GM19324 (cell line): ENCODE measurements around the gene PCP2.

Source experiments
- ATAC-seq: cut with Tn5 transposase; IDR thresholded peaks from one replicate; pipeline ENCODE4 v1.9.1; 2021; ENCODE audit warnings: mild to moderate bottlenecking, moderate library complexity; ENCODE audit not compliant: unreplicated experiment, low FRiP score

PCP2 gene

DNA sequence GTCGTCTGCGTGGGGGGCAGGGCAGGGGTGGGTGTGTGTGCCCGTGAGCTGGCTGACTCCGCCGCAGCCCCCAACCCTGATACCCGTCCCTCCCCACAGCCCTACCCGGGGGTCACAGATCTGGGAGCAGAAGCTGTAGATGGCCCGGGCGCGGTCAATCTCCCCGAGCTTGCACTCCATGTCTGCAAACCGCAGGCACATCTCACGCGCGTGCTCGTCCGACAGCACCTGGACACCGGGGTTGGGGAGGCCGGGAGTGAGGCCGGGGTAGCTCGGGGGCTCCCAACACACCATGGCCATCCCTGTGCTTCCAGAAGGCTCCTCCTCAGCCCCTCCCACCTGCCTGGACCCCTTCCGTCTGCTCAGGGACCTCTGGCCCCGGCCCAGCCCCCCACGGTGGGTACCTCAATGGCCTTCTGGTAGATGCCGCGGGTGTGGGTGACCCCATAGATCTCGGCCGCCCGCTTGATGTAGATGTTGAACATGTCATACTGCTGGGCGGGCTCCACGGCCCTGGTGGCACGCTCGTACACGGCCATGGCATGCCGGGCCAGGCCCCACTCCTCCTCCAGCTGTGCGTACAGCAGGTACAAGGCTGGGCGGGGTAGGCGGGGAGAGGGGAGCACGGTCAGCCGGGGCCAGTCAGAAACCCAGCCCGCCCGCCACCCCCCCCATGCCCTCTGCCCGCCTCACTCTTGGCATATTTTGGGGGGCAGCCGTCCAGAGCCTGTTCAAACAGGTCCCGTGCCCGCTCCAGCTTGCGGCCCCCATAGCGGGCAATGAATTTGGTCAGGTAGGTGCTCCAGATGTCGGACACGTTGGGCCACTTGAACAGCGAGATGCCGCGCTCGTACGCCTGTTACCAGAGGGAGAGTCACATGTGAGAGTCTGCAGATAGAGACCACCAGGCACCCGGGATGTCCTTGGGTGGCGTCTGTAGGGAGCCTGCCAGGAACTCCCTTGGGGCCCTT is 12.8 kb downstream of the PCP2 start:
- no peak for ATAC-seq

DNA sequence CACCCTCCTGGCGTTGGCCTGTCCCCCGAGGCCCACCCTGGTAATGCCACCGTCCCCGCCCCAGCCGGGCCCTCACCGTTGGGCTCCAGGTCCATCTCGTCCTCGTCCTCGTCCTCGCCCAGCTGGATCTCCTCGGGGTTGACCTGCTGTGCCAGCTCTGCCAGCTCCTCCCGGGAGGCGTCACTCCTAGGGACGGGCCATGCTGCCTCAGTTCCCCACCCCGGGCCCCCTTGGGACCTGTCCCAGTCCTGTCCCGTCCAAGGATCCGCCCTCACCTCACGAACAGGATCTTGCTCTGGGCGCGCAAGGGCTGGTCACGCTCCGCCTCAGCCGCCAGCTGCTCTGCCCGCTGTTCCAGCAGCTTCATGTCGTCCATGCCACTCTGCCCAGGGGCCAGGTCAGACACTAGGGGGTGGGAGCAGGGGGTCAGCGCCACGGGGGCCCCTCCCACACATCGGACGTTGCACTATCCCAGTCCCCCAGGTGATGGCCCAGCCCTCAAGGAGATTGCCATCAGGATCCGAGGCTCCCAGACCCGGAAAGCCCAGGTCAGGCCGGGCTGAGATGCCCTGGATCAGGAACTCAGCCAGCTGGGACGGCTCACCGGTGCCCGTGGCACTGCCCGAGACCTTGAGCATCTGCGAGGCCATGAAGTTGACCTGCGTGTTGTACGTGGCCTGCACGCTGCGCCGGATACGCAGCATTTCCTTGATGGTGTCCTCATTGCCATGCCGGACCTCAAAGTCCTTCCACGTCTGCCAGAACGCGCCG is 13.7 kb downstream of the PCP2 start:
- ATAC-seq = no peak

DNA sequence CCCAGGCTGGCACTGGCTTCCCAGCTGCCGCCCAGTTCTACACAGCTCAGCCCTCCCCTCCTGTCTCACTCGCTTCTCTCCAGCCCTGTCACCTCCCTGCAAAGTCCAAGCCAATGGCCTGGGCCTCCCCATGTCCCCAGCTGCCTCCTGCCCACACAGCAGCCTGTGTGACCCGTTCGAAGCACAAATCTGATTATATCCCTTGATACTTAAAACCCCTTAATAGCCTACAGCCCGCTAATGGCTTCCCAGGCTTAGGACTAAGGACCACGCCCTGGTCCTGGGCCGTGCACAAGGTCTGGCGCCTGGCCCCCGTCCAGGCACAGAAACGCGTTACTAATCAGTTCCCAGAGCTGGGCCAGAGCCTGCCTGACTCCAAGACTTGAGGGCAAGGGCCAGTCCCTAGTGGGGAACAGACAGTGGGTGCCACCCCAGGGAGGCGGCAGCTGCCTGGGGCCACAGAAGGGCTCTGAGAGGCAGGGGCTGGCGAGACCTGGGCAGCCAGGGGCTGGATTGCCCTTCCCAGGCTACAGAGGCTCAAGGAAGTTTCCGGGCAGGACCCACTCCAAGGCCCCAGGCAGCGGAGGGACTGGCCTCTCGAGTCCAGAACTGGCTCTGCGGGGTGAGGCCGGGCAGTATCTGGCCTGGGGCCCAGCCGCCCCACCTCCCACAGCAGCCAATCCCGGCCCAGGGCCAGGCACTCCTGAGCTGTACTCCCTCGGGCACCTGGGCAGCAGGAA is 14.6 kb downstream of the PCP2 start:
- ATAC-seq = no peak

DNA sequence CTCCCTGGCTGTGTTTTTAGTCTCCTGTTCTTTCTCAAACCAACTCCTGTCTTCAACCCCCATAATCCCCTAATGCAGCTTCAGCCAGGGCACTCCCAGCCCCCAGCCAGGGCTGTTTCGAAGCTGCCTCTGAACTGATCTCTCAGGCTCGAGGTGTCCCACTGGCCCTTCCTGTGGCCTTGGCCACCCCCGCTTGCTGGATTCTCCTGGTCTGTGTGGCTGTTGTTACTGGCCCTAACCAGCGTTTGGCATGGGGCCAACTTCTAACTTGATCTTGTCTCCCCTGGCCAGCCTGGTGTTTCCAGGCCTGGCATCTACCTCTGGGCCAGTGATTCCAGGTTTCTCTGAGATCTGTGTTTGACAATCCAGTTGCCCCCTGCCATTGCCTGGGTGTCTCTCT is 15.2 kb downstream of the PCP2 start:
- ATAC-seq = no peak

DNA sequence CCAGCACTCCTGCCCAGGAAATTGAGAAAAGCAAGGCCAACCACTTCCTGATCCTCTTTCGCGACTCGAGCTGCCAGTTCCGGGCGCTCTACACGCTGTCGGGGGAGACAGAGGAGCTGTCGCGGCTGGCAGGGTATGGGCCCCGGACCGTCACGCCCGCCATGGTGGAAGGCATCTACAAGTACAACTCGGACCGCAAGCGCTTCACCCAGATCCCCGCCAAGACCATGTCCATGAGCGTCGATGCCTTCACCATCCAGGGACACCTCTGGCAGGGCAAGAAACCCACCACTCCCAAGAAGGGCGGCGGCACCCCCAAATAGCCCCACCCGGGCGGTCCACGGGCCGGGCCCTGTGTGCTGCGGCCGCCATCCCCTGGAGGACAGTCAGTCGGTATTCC is 15.8 kb downstream of the PCP2 start:
- no peak for ATAC-seq

DNA sequence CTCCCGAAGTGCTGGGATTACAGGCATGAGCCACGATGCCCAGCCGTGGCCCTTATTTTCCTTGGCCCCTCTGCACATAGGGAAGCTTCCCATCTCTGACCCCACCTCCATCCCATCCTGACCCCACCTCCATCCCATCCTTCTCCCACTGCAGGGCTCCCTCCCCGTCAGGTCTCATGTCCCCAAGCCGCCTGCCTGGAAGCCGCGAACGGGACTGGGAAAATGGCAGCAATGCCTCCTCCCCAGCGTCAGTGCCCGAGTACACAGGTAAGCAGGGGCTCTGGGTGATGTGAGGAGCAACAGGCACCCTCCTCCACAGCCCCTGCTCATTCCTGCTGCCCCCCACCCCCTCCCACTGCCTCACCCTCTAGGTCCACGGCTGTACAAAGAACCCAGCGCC is 16.3 kb downstream of the PCP2 start:
- ATAC-seq = no peak

DNA sequence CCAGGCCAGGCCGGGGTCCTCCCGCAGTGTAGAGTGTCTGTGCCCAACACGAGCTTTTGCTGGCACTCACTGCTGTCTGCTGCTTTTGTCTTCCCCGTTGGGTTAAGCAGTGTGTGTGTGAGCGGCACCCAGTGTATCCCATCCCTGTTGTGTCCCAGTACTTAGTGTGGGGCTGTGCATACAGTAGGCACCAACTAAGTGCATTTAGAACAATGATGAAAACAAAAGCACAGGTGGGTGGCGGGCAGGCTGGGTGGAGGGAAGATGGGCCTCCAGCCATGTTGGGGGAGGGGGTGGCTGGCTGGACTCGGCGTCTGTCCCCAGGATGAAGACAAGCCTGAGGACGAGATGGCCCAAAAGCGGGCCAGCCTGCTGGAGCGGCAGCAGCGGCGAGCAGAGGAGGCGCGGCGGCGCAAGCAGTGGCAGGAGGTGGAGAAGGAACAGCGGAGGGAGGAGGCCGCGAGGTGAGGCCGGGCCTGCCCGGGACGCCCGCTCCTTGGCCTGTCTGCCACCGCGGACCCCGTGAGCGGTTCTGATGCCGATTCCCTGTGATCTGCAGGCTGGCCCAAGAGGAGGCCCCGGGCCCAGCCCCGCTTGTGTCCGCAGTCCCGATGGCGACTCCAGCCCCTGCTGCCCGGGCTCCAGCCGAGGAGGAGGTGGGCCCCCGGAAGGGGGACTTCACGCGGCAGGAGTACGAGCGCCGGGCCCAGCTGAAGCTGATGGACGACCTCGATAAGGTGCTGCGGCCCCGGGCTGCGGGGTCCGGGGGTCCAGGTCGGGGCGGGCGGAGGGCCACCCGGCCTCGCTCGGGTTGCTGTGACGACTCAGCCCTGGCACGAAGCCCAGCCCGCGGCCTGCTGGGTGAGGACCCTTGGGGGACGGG is 18.4 kb downstream of the PCP2 start:
- ATAC-seq = no peak

DNA sequence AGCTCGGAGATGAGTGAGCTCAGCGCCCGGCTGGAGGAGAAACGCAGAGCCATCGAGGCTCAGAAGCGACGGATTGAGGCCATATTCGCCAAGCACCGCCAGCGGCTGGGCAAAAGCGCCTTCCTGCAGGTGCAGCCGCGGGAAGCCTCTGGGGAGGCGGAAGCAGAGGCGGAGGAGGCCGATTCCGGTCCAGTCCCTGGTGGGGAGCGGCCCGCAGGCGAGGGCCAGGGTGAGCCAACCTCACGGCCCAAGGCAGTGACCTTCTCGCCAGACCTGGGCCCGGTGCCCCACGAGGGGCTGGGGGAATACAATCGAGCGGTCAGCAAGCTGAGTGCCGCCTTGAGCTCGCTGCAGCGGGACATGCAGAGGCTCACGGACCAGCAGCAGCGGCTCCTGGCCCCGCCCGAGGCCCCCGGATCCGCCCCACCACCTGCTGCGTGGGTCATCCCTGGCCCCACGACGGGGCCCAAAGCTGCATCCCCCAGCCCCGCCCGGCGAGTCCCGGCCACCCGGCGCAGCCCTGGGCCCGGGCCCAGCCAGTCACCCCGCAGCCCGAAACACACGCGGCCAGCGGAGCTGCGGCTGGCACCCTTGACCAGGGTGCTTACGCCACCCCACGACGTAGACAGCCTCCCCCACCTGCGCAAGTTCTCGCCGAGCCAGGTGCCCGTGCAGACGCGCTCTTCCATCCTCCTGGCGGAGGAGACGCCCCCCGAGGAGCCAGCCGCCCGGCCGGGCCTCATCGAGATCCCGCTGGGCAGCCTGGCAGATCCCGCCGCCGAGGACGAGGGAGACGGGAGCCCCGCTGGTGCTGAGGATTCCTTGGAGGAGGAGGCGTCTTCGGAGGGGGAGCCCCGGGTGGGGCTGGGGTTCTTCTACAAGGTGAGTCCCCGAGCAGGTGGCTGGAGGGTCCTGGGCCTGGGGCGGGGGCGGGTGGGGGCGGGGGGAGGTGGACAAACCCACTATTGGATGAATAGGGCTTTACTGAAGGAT is 20.9 kb downstream of the PCP2 start:
- ATAC-seq = no peak

DNA sequence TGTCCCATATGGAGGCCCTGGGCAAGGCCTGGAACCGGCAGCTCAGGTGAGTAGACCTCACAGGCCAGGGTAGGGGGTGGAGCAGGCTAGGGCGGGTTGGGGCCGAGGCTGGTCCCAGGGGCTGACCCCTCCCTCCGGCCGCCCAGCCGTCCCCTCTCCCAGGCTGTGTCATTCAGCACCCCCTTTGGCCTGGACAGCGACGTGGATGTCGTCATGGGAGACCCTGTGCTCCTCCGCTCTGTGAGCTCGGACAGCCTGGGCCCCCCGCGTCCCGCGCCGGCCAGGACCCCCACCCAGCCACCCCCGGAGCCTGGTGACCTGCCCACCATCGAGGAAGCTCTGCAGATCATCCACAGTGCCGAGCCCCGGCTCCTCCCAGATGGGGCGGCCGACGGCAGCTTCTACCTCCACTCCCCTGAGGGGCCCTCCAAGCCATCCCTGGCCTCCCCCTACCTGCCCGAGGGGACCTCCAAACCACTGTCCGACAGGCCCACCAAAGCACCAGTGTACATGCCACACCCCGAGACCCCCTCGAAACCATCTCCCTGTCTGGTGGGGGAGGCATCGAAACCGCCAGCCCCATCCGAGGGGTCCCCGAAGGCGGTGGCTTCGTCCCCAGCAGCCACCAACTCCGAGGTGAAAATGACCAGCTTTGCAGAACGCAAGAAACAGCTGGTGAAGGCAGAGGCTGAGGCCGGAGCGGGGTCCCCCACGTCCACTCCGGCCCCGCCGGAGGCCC is 21.8 kb downstream of the PCP2 start:
- no peak for ATAC-seq

DNA sequence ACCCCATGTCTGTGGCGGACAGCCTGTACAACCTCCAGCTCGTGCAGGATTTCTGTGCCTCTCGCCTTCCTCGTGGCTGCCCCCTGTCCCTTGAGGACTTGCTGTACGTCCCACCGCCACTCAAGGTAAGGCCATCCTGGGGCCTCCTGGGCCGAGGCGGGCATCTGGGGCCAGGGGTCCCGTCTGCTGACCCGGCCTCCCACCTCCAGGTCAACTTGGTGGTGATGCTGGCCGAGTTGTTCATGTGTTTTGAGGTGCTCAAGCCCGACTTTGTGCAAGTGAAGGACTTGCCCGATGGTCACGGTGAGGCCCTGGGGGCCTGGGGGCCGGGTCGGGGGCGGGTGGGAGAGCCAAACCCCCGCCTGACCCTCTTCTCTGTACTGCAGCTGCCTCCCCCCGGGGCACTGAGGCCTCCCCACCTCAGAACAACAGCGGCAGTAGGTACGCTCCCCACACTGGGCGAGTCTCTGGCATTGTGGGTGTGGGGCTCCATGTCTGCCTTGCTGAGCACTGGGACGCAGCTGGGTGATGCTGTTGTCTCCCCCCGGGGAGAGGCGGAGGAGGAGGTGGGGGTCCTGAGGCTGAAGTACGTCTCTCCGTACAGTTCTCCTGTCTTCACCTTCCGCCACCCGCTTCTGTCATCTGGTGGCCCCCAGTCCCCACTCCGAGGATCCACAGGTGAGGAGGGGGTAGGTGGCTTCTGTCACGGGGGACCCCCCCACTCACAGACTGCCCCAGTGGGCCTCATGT is 22.9 kb downstream of the PCP2 start:
- no peak for ATAC-seq

DNA sequence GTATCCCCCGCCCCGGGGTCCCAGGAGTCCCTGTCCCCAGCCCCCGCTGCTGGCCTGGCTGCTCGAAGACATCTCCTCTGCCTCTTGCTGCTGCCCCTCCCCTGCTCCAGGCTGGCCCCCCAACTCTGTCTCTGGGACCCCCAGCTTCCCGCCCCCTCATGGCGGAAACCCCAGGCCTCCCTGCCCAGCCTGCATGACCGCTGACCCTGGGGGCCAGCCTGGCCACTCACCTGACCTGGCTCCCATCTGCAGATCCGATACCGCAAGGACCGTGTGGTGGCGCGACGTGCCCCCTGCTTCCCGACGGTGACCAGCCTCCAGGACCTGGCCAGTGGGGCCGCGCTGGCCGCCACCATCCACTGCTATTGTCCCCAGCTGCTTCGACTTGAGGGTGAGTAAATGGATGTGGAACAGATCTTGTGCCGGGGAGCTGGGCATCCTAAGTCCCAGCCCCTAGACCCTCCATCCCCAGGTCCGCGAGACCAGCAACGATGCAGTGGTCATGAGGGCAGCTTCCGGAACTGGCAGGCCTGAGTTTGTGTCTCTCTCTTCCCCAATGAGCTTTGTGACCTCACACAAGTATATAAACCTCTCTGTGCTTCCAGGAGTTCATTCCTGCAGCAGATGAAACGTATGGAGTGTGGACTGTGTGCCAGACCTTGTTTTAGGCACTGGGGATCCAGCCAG is 25.5 kb downstream of the PCP2 start:
- ATAC-seq = no peak

DNA sequence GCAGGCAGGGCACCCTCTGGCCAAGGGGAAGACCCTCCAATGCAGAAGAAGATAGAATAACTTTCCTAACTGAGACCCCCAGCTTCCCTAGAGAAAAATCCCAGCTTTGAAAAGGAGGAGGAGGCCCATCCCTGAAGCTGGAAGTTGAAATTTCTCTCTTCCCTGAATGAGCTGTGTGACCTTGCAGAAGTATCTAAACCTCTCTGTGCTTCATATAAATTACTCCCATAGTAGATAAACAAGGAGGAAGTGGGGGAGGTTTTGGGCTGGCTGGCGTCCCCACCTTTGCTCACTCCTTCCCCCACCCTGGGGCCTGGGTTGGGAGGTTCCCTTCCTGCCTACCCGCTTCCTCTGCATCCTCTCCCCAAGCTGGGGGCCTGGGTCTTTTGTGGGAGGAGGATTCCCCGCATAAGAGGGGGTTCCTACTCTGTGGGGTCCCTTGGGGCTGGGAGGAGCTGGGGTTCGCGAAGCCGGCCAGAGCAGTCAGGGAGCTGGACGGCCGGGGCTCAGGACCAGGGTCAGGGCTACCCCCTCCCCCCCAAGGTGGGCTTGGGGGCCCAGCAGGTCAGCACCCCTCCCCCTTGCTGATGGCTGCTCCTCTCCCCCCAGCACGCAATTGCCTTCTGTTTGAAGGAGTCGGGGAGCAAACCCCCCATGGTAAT is 26.2 kb downstream of the PCP2 start:
- ATAC-seq = no peak

DNA sequence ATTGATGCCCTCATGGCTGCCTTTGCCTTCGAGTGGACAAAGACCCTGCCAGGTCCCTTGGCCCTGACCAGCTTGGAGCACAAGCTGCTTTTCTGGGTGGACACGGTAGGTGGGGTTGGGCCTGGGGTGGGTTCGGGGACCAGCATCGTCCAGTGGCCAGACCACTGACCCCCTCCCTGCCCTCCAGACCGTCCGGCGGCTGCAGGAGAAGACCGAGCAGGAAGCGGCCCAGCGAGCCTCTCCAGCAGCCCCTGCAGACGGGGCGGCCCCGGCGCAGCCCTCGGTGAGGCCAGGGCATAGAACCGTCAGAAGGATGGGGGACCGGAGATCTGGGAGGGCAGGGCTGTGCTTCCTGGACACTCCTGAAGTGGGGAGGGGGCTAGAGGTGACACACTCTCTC is 27.2 kb downstream of the PCP2 start:
- no peak for ATAC-seq

DNA sequence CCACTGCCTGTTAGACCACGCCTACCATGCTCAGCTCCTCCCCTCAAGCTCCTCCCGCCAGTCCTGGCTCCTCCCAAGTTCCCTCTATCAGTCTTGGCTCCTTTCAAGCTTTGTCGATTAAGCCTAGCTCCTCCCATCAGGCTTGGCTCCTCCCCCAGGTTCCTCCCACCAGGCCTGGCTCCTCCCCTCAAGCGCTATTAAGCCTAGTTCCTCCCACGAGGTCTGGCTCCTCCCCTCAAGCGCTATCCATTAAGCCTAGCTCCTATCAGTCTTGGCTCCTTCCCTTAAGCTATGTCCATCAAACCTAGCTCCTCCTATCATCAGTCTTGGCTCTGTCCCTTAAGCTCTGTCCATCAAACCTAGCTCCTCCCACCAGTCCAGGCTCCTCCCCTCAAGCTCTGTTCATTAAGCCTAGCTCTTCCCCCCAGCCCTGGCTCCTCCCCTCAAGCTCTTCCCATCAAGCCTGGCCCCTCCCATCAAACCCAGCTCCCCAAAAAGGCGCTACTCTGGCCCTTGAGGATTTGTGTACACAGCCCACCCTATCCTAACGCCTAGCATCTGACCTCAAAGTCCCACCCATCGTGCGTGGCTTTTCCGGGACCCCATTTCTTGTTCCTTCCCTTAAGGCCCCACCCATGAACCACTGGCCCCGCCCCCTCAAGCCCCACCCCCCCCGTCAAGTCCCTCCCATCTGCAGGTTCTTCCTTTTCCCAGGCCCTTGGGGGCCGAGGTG is 27.9 kb downstream of the PCP2 start:
- ATAC-seq = no peak

DNA sequence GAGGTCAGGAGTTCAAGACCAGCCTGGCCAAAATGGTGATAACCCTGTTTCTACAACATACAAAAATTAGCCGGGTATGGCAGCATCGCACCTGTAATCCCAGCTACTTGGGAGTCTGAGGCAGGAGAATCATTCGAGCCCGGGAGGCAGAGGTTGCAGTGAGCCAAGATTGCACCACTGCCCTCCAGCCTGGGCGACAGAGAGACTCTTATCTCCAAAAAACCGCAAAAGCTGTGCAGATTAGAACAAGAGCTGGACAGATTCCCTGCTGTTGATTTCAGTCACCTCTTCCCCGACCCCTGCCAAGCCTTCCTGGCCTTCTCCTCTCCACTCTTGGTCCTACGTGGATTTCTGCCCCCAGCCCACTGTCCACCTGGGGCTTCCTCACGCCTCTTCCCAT is 29.6 kb downstream of the PCP2 start:
- ATAC-seq = no peak
